Nephron progenitor cell (in vitro differentiated cells): Measurements from ENCODE around the gene SLX4IP.

Source experiments
- DNase-seq: peaks from one replicate; pipeline ENCODE4 v3.0.0; 2021
- H3K27ac Mint-ChIP-seq: 2 replicates; pipeline ENCODE4 v1.8.0; 2021; ENCODE audit warnings: mild to moderate bottlenecking, moderate library complexity, mixed read lengths
- H3K27me3 Mint-ChIP-seq: 2 replicates; pipeline ENCODE4 v1.8.0; 2021; ENCODE audit warnings: mild to moderate bottlenecking, low read depth, mixed read lengths; ENCODE audit not compliant: poor library complexity
- H3K36me3 Mint-ChIP-seq: 2 replicates; pipeline ENCODE4 v1.8.0; 2021; ENCODE audit warnings: low read depth, mixed read lengths
- H3K4me1 Mint-ChIP-seq: 2 replicates; pipeline ENCODE4 v1.8.0; 2021; ENCODE audit warnings: mixed read lengths
- H3K4me3 Mint-ChIP-seq: 2 replicates; pipeline ENCODE4 v1.8.0; 2021; ENCODE audit warnings: mild to moderate bottlenecking, moderate library complexity, mixed read lengths
- H3K9me3 Mint-ChIP-seq: 2 replicates; pipeline ENCODE4 v1.8.0; 2021; ENCODE audit warnings: mild to moderate bottlenecking, moderate library complexity, mixed read lengths
- CTCF ChIP-seq: fragments of 200-600 bp; sonication (generic); IDR thresholded peaks from 2 replicates; pipeline ENCODE4 v1.5.0; 2021; ENCODE audit warnings: antibody characterized with exemption

Gene SLX4IP

DNA sequence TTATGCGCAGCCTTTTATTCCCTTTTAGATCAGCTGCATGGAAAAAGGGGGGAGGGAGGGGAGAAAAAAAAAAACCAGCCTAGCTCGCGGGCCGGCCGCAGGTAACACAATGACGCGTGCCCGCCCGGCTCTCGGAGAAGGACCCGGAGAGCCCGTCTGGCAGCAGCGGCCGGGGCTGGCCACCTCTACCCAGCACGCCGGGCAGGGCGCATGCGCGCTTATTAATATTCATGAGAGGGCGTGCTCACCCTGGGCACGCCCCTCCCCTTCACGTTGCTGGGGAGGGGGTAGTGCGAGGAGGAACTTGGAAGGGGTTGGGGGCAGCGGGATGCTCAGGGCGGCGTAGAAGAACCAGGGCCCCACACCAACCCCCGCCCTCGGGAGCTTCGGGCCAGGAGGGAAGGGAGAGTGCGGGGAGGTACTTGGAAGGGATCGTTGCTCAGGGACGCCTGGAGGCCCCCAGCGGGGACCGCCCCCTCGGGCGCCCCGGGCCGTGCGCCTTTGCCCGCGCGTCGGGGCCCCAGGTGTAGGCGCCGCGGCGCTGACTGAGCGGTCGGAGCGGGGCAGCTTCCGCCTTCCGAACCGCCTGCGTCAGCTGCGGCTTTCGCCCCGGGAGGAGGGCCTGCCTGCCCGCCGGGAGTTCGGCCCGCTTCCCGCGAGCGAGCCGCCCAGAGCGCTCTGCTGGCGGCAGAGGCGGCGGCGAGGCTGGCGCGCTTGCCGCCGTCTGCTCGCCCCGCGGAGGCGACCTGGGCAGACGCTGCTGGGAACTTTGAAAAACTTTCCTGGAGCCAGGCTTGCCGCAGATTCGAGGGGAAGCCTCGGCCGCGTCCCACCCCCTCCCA, 239.0 kb downstream of the SLX4IP start, which contains the start of gene JAG1:
TSS of gene JAG1 (minus strand) at position 158 of the 842 bp plus-strand sequence. CDS start 469 bp downstream, outside the sequence.
- Mint-ChIP-seq H3K9me3 (no peaks in the 10 kb centered on the region), H3K36me3 (peaks cover 5% of the 10 kb centered on the region), H3K4me3 (peak within 1 kb of the TSS; percentile 100), H3K27ac (peak within 1 kb of the TSS; percentile 100), H3K4me1 (peaks cover 58% of the 10 kb centered on the region), H3K27me3 (peaks cover 4% of the 10 kb centered on the region)
- peak; percentile 95 for DNase-seq
- no peak for TF ChIP-seq CTCF

- H3K27ac Mint-ChIP-seq, result peak overlapping the region; percentile 31
- TF ChIP-seq CTCF, result peak; percentile 79
- peaks cover 4% of the 10 kb centered on the region for H3K27me3 Mint-ChIP-seq
- peak overlapping the region; percentile 83 for H3K4me3 Mint-ChIP-seq
- peaks cover 50% of the 10 kb centered on the region for H3K4me1 Mint-ChIP-seq
- no peaks in the 10 kb centered on the region for H3K9me3 Mint-ChIP-seq
- peak; percentile 87 for DNase-seq
- H3K36me3 Mint-ChIP-seq, result no peaks in the 10 kb centered on the region
These were observed 239.8 kb downstream of the SLX4IP start for GRCh38 chr20:10674684-10675449.

DNA sequence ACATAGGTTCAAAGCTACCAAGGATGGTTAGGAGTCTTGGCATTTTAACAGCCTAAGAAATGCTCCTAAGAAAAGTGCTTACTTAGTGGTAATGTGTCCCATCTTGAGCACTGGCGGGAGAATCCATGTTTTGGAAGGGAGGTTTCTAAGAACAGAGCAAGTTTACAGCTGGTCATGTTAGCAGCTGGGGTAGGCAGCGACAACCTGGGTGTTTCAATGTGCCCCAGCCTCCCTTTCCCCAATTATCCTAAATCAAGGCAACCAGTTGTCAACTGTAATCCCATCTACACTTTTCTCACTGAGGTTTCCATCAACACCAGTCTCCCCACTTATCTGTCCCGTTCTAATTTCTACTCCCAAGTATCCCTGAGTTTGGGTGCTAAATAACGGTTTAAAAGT, 240.3 kb downstream of the SLX4IP start:
- DNase-seq, result no peak
- no peak for TF ChIP-seq CTCF
- no peaks in the 10 kb centered on the region for H3K36me3 Mint-ChIP-seq
- peaks cover 4% of the 10 kb centered on the region for H3K9me3 Mint-ChIP-seq
- H3K27me3 Mint-ChIP-seq, result peaks cover 4% of the 10 kb centered on the region
- no peak overlapping the region for H3K27ac Mint-ChIP-seq
- H3K4me3 Mint-ChIP-seq, result peak overlapping the region; percentile 83
- peaks cover 44% of the 10 kb centered on the region for H3K4me1 Mint-ChIP-seq

DNA sequence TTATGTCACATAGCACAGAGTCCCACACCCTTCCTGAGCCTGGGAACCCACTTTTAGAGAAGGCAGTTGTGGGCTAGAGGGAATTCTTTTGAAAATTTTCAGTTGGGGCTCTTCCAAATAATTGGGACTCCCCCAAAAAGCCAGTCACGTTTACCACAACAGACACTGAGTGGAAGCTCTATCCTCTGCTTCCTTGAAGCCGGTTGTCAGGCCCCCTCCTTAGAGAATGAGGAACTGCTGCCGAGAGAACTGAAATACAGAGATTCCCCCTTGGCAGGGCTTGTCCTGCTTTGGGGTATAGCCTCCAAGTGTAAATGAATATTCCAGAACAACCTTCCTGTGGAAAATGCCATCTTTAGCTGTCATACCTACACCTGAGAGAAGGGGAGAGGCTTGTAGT, 241.4 kb downstream of the SLX4IP start:
- no peak for TF ChIP-seq CTCF
- H3K27me3 Mint-ChIP-seq, result peaks cover 4% of the 10 kb centered on the region
- H3K27ac Mint-ChIP-seq, result no peak overlapping the region
- H3K36me3 Mint-ChIP-seq, result no peaks in the 10 kb centered on the region
- peaks cover 37% of the 10 kb centered on the region for H3K4me1 Mint-ChIP-seq
- H3K9me3 Mint-ChIP-seq, result peaks cover 9% of the 10 kb centered on the region
- no peak for DNase-seq
- no peak overlapping the region for H3K4me3 Mint-ChIP-seq
